Measurements from ENCODE around the gene MAN1A2. TPM values are rescaled to one million over a fixed set of nuclear protein-coding genes. Genes with fewer than 3 reads are reported as not detected.
A peak's percentile ranks its signal among the peaks of the same experiment; 100 is the strongest.

MAN1A2 gene
- total RNA-seq, 5 donors from 2014 or later (not counting 1 experiment from before 2014, with no cell fraction given) = 43.3 to 64.4 (median 51.4) TPM

GRCh38 chr1:117359561-117360289 lies 7.5 kb upstream of the MAN1A2 start:
- H3K4me1 Mint-ChIP-seq = peaks cover 54 to 67% (median 66%) of the 10 kb centered on the region in 3 donors
- H3K27ac Mint-ChIP-seq = peak overlapping the region; percentile 60 to 82
- ChIA-PET CTCF (interaction anchor here in 1 of 2 donors (1.1 kb wide), 1 partner anchor 50 kb away, joined by 5 read pairs; no protein-coding TSS in a partner anchor), POLR2A (no interaction called here)
- WGBS (ENCODE audit: insufficient coverage) = no CpG with 5 or more reads among the region's 4 CpGs
- H3K9me3 Mint-ChIP-seq = peaks cover 0 to 3% (median 0%) of the 10 kb centered on the region in 3 donors
- H3K9me3 ChIP-seq = no peaks in the 10 kb centered on the region
- no peak overlapping the region for H3K4me3 ChIP-seq (ENCODE audit: control insufficient read depth in 1 of 2, extremely low read depth in 1 of 2, low read length in 1 of 2)
- peak overlapping the region; percentile 21 to 69 (median 25) for H3K4me3 Mint-ChIP-seq
- H3K36me3 ChIP-seq (ENCODE audit: control insufficient read depth in 2 of 2, extremely low read depth in 1 of 2, insufficient read depth in 1 of 2, low read length in 1 of 2) = no peaks in the 10 kb centered on the region
- no peak for ATAC-seq (replicated peaks in 1 of 4)
- peaks cover 6 to 29% of the 10 kb centered on the region in 2 experiments for H3K4me1 ChIP-seq (ENCODE audit: control insufficient read depth in 1 of 2, extremely low read depth in 1 of 2, insufficient read depth in 2 of 2, low read length in 2 of 2)
- H3K36me3 Mint-ChIP-seq = peaks cover 3% of the 10 kb centered on the region
- no peak for DNase-seq
- H3K27me3 Mint-ChIP-seq = no peaks in the 10 kb centered on the region
- no peaks in the 10 kb centered on the region for H3K27me3 ChIP-seq (replicated peaks in 1 of 2; ENCODE audit: control insufficient read depth in 2 of 2, extremely low read depth in 1 of 2, insufficient read depth in 2 of 2, low read length in 1 of 2)
- no peak overlapping the region for H3K27ac ChIP-seq (ENCODE audit: low read length)

- H3K27ac ChIP-seq (ENCODE audit: low read length) = no peak overlapping the region
- no peak overlapping the region for H3K4me3 ChIP-seq (ENCODE audit: control insufficient read depth in 1 of 2, extremely low read depth in 1 of 2, low read length in 1 of 2)
- ATAC-seq (replicated peaks in 1 of 4) = no peak
- peaks cover 63 to 77% (median 75%) of the 10 kb centered on the region in 3 donors for H3K4me1 Mint-ChIP-seq
- no peaks in the 10 kb centered on the region for H3K36me3 Mint-ChIP-seq
- no peaks in the 10 kb centered on the region for H3K9me3 ChIP-seq
- ChIA-PET POLR2A (interaction anchor here in 1 of 2 donors (0.7 kb wide), 1 partner anchor 35 kb away, joined by 4 read pairs; no protein-coding TSS in a partner anchor), CTCF (no interaction called here)
- H3K27me3 ChIP-seq (replicated peaks in 1 of 2; ENCODE audit: control insufficient read depth in 2 of 2, extremely low read depth in 1 of 2, insufficient read depth in 2 of 2, low read length in 1 of 2) = no peaks in the 10 kb centered on the region
- no peaks in the 10 kb centered on the region for H3K27me3 Mint-ChIP-seq
- peaks cover 22 to 36% of the 10 kb centered on the region in 2 experiments for H3K4me1 ChIP-seq (ENCODE audit: control insufficient read depth in 1 of 2, extremely low read depth in 1 of 2, insufficient read depth in 2 of 2, low read length in 2 of 2)
- no peaks in the 10 kb centered on the region for H3K9me3 Mint-ChIP-seq
- H3K4me3 Mint-ChIP-seq = no peak overlapping the region
- WGBS (ENCODE audit: insufficient coverage) = no CpG with 5 or more reads among the region's 1 CpG
- no peaks in the 10 kb centered on the region for H3K36me3 ChIP-seq (ENCODE audit: control insufficient read depth in 2 of 2, extremely low read depth in 1 of 2, insufficient read depth in 1 of 2, low read length in 1 of 2)
- DNase-seq = no peak
- H3K27ac Mint-ChIP-seq = peak overlapping the region; percentile 1 to 31
These were observed 4.3 kb upstream of the MAN1A2 start for GRCh38 chr1:117362986-117363385.

DNA sequence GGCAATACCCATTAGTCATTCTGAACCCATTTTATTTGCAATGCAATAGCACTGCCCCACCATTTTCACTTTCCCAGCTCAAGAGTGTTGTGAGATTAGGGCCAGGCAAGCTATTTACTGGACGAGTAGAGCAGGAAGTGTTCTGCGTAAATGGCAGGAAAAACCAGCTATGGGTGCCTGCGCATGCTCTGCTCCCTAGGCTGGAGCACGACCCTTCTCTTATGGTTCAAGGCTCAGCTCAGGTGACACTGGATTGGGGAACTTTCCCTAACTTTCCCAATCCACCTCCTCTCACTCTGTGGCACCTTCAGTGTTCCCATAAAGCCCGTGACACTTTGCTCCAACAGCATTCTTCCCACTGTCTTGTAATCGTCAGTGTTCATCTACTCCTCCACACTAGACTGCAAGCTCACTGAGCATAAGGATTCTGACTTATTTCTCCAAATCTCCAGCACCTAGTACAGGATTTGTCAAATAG lies 3.6 kb upstream of the MAN1A2 start:
- CTCF ChIA-PET = interaction anchor here in 1 of 2 donors (0.6 kb wide), 2 partner anchors 25 to 28 kb away, joined by 3 read pairs; no protein-coding TSS in a partner anchor
- no peak for ATAC-seq (replicated peaks in 1 of 4)

GRCh38 chr1:117364240-117364639 lies 3.0 kb upstream of the MAN1A2 start:
- H3K4me1 ChIP-seq (ENCODE audit: control insufficient read depth in 1 of 2, extremely low read depth in 1 of 2, insufficient read depth in 2 of 2, low read length in 2 of 2) = peaks cover 26 to 31% of the 10 kb centered on the region in 2 experiments
- WGBS (ENCODE audit: insufficient coverage) = 90% methylated on average over 2 of the region's 4 CpGs
- Mint-ChIP-seq H3K36me3 (no peaks in the 10 kb centered on the region), H3K4me1 (peaks cover 59 to 78% (median 70%) of the 10 kb centered on the region in 3 donors), H3K9me3 (no peaks in the 10 kb centered on the region), H3K4me3 (peak overlapping the region in 1 of 3 donors; percentile 25), H3K27ac (peak overlapping the region; percentile 66 to 67), H3K27me3 (no peaks in the 10 kb centered on the region)
- ATAC-seq (replicated peaks in 1 of 4) (no peak), DNase-seq (no peak)
- no peaks in the 10 kb centered on the region for H3K9me3 ChIP-seq
- H3K27me3 ChIP-seq (replicated peaks in 1 of 2; ENCODE audit: control insufficient read depth in 2 of 2, extremely low read depth in 1 of 2, insufficient read depth in 2 of 2, low read length in 1 of 2) = no peaks in the 10 kb centered on the region
- ChIA-PET POLR2A (no interaction called here), CTCF (interaction anchor here (0.5 to 0.6 kb wide), 2 partner anchors 25 to 534 kb away, joined by 3 read pairs; no protein-coding TSS in a partner anchor)
- H3K27ac ChIP-seq (ENCODE audit: low read length) = no peak overlapping the region
- no peaks in the 10 kb centered on the region for H3K36me3 ChIP-seq (ENCODE audit: control insufficient read depth in 2 of 2, extremely low read depth in 1 of 2, insufficient read depth in 1 of 2, low read length in 1 of 2)
- no peak overlapping the region for H3K4me3 ChIP-seq (ENCODE audit: control insufficient read depth in 1 of 2, extremely low read depth in 1 of 2, low read length in 1 of 2)

More for the DNA sequence above, 3.6 kb upstream of the MAN1A2 start:
- POLR2A ChIA-PET = no interaction called here
- Mint-ChIP-seq H3K27me3 (no peaks in the 10 kb centered on the region), H3K36me3 (no peaks in the 10 kb centered on the region), H3K27ac (peak overlapping the region; percentile 66 to 67), H3K4me1 (peaks cover 58 to 78% (median 72%) of the 10 kb centered on the region in 3 donors), H3K4me3 (peak overlapping the region in 1 of 3 donors; percentile 25), H3K9me3 (no peaks in the 10 kb centered on the region)
- Histone ChIP-seq H3K27me3 (replicated peaks in 1 of 2; ENCODE audit: control insufficient read depth in 2 of 2, extremely low read depth in 1 of 2, insufficient read depth in 2 of 2, low read length in 1 of 2) (no peaks in the 10 kb centered on the region), H3K36me3 (ENCODE audit: control insufficient read depth in 2 of 2, extremely low read depth in 1 of 2, insufficient read depth in 1 of 2, low read length in 1 of 2) (no peaks in the 10 kb centered on the region), H3K9me3 (no peaks in the 10 kb centered on the region), H3K4me1 (ENCODE audit: control insufficient read depth in 1 of 2, extremely low read depth in 1 of 2, insufficient read depth in 2 of 2, low read length in 2 of 2) (peaks cover 28 to 30% of the 10 kb centered on the region in 2 experiments), H3K4me3 (ENCODE audit: control insufficient read depth in 1 of 2, extremely low read depth in 1 of 2, low read length in 1 of 2) (no peak overlapping the region), H3K27ac (ENCODE audit: low read length) (no peak overlapping the region)
- peak in 1 of 35 experiments; percentile 15 for DNase-seq
- WGBS (ENCODE audit: insufficient coverage) = 73% methylated on average over 4 of the region's 6 CpGs

DNA sequence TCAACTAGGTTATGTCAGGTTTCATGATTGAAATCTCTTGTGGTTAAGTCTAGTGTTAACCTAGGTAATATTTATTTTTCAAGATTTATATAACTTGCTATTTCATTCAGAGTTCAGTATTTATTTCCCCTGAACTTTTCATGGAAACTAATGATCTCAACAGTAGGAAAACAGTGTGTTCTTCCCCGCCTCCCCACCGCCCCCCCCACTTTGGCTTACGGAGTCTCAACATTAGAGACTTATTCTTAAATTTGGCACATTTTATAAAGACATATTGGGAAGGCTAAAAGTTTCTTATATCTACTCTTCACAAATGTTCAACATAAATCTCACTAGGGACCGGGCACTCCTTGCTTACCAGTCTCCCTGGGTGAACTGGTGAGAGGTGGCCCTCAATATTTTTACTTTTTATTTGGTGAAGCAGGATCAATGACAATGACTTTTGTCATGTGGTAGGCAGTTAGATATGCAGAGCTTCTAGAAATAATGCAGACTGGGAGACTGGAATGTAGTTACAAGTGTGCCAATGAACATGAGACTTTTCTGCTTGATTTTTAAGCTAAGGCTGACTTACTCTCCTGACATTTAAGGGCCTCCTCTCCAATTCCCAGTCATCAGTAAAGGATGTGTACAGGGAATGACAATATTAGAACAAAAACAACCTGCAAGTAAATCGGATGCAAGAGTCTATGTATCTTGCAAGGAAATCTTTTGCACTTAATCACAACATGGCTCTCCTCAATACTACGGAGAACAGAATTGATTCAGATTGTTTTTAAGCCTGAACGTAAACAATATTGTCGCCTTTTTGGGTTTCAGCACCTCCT lies 1.7 kb upstream of the MAN1A2 start:
- Histone ChIP-seq H3K4me1 (ENCODE audit: control insufficient read depth in 1 of 2, extremely low read depth in 1 of 2, insufficient read depth in 2 of 2, low read length in 2 of 2) (peaks cover 24 to 36% of the 10 kb centered on the region in 2 experiments), H3K36me3 (ENCODE audit: control insufficient read depth in 2 of 2, extremely low read depth in 1 of 2, insufficient read depth in 1 of 2, low read length in 1 of 2) (no peaks in the 10 kb centered on the region), H3K9me3 (no peaks in the 10 kb centered on the region), H3K4me3 (ENCODE audit: control insufficient read depth in 1 of 2, extremely low read depth in 1 of 2, low read length in 1 of 2) (peak overlapping the region; percentile 78 to 94), H3K27ac (ENCODE audit: low read length) (peak overlapping the region; percentile 89), H3K27me3 (replicated peaks in 1 of 2; ENCODE audit: control insufficient read depth in 2 of 2, extremely low read depth in 1 of 2, insufficient read depth in 2 of 2, low read length in 1 of 2) (no peaks in the 10 kb centered on the region)
- H3K27ac Mint-ChIP-seq = peak overlapping the region; percentile 98
- WGBS (ENCODE audit: insufficient coverage) = no CpG with 5 or more reads among the region's 8 CpGs
- H3K4me1 Mint-ChIP-seq = peaks cover 58 to 80% (median 69%) of the 10 kb centered on the region in 3 donors
- no peaks in the 10 kb centered on the region for H3K36me3 Mint-ChIP-seq
- peak overlapping the region; percentile 94 to 97 (median 95) for H3K4me3 Mint-ChIP-seq
- no peak for DNase-seq
- H3K9me3 Mint-ChIP-seq = no peaks in the 10 kb centered on the region
- H3K27me3 Mint-ChIP-seq = no peaks in the 10 kb centered on the region
- ChIA-PET POLR2A (no interaction called here), CTCF (interaction anchor here in 1 of 2 donors (0.7 kb wide), 1 partner anchor 26 kb away, joined by 5 read pairs; no protein-coding TSS in a partner anchor)
- no peak for ATAC-seq (replicated peaks in 1 of 4)
